A549 (cell line): ENCODE measurements around the gene VWA5B1. TPM values are rescaled to one million over a fixed set of nuclear protein-coding genes. Genes with fewer than 3 reads are reported as not detected.

Experiments
- ATAC-seq, 2 experiments: fragments of 200-7000 bp in 1 of 2; fragments of >200 bp in 1 of 2; cut with Nextera tagmentation in 1 of 2; cut with Tn5 transposase in 1 of 2; 3 replicates each; pipeline versions ENCODE4 v1.8.0 to v1.9.1; 2018 to 2020; ENCODE audit warnings: mild to moderate bottlenecking in 1 of 2, moderate library complexity in 1 of 2
- CTCF ChIA-PET: fragments of 300-600 bp; sonication (Branson Sonifier 250); formaldehyde crosslinking; extraction: SDS; loops from one replicate; lab custom pipeline; 2021; ENCODE audit warnings: antibody characterized with exemption, inconsistent platforms; lab: Yijun Ruan, JAX
- POLR2A ChIA-PET: fragments of 350-600 bp; formaldehyde crosslinking; extraction: SDS; loops from one replicate; lab custom pipeline; 2021; ENCODE audit warnings: antibody characterized with exemption, inconsistent platforms; lab: Yijun Ruan, JAX
- DNase-seq, 2 experiments: peaks; one replicate each; pipeline versions ENCODE4 v3.0.0 to v3.0.0-alpha.2; 2011 to 2016; ENCODE audit warnings: low read depth in 1 of 2, low spot score in 1 of 2
- FAIRE-seq: peaks from 2 replicates; lab custom pipeline; 2011; peaks lifted over from hg19 to GRCh38; lab: Jason Lieb, UNC
- H3K27ac ChIP-seq, 2 experiments: fragments of >200 bp; sonication (Bioruptor Twin); formaldehyde crosslinking; 3 replicates each; pipeline ENCODE4 v1.5.1; 2016 to 2017
- H3K4me1 ChIP-seq: fragments of >200 bp; sonication (Bioruptor Twin); formaldehyde crosslinking; 3 replicates; pipeline ENCODE4 v1.6.1; 2016
- H3K4me2 ChIP-seq: fragments of >200 bp; sonication (Bioruptor Twin); formaldehyde crosslinking; 3 replicates; pipeline ENCODE4 v1.6.1; 2016
- H3K4me3 ChIP-seq: fragments of >200 bp; sonication (Bioruptor Twin); formaldehyde crosslinking; 3 replicates; pipeline ENCODE4 v1.5.1; 2016
- H3K9me3 ChIP-seq: fragments of >200 bp; sonication (Bioruptor Twin); formaldehyde crosslinking; 3 replicates; pipeline ENCODE4 v1.6.1; 2016
- BHLHE40 ChIP-seq: IDR thresholded peaks from 2 replicates; pipeline ENCODE4 v1.6.1; 2012; ENCODE audit warnings: low read depth, low read length, inconsistent platforms
- CHD4 ChIP-seq: fragments of 200-600 bp; sonication (generic); IDR thresholded peaks from 2 replicates; pipeline ENCODE4 v1.6.1; 2016; ENCODE audit warnings: antibody characterized with exemption, mild to moderate bottlenecking, borderline replicate concordance
- E2F6 ChIP-seq: IDR thresholded peaks from 2 replicates; pipeline ENCODE4 v1.6.1; 2012; ENCODE audit warnings: low read depth, borderline replicate concordance
- EHF ChIP-seq: fragments of 250-450 bp; sonication (Bioruptor Pico); IDR thresholded peaks from 2 replicates; pipeline ENCODE4 v1.5.0; 2020; ENCODE audit warnings: mild to moderate bottlenecking
- FOSB ChIP-seq: fragments of 250-450 bp; sonication (Bioruptor Pico); IDR thresholded peaks from 2 replicates; pipeline ENCODE4 v1.5.0; 2020; ENCODE audit warnings: mild to moderate bottlenecking, moderate library complexity
- HEYL ChIP-seq: fragments of 250-450 bp; sonication (Bioruptor Pico); IDR thresholded peaks from 2 replicates; pipeline ENCODE4 v1.8.0; 2021; ENCODE audit warnings: mild to moderate bottlenecking, moderate library complexity
- HOXB13 ChIP-seq: fragments of 250-450 bp; sonication (Bioruptor Pico); IDR thresholded peaks from 2 replicates; pipeline ENCODE4 v1.5.0; 2020; ENCODE audit warnings: low read depth, mild to moderate bottlenecking, moderate library complexity
- JUNB ChIP-seq: fragments of >200 bp; sonication (Bioruptor Twin); formaldehyde crosslinking; IDR thresholded peaks from 2 replicates; pipeline ENCODE4 v1.6.1; 2016
- MAZ ChIP-seq: fragments of 150-350 bp; IDR thresholded peaks from 2 replicates; pipeline ENCODE4 v1.6.1; 2014; ENCODE audit warnings: antibody characterized with exemption, low read depth, low read length, borderline replicate concordance
- MYC ChIP-seq: IDR thresholded peaks from 2 replicates; pipeline ENCODE4 v1.6.1; 2012; ENCODE audit warnings: mild to moderate bottlenecking, inconsistent platforms, low read length, improper control_type of control experiment, borderline replicate concordance
- NPAS2 ChIP-seq: fragments of 250-450 bp; sonication (Bioruptor Pico); IDR thresholded peaks from 2 replicates; pipeline ENCODE4 v1.8.0; 2022; ENCODE audit warnings: mild to moderate bottlenecking, moderate library complexity, borderline replicate concordance
- NR3C1 ChIP-seq: fragments of >200 bp; sonication (Bioruptor Twin); formaldehyde crosslinking; IDR thresholded peaks from 3 replicates; pipeline ENCODE4 v1.6.1; 2017
- POLR2A ChIP-seq: IDR thresholded peaks from 2 replicates; pipeline ENCODE4 v1.6.1; 2012; ENCODE audit warnings: mild to moderate bottlenecking, low read length
- RARB ChIP-seq: fragments of 250-450 bp; sonication (Bioruptor Pico); IDR thresholded peaks from 2 replicates; pipeline ENCODE4 v1.8.0; 2021; ENCODE audit warnings: mild to moderate bottlenecking, moderate library complexity
- RCOR1 ChIP-seq: fragments of 150-350 bp; IDR thresholded peaks from 2 replicates; pipeline ENCODE4 v1.6.1; 2014; ENCODE audit warnings: antibody characterized with exemption, low read length, low read depth
- RFX5 ChIP-seq: fragments of 450-650 bp; IDR thresholded peaks from 2 replicates; pipeline ENCODE4 v1.7.1; 2014; ENCODE audit warnings: antibody characterized with exemption, mild to moderate bottlenecking, moderate library complexity
- SMC3 ChIP-seq: fragments of >200 bp; sonication (Bioruptor Twin); formaldehyde crosslinking; IDR thresholded peaks from 3 replicates; pipeline ENCODE4 v1.6.1; 2018; ENCODE audit warnings: inconsistent platforms
- ZNF302 ChIP-seq: fragments of 250-450 bp; sonication (Bioruptor Pico); IDR thresholded peaks from 2 replicates; pipeline ENCODE4 v1.9.0; 2021; ENCODE audit warnings: inconsistent platforms, mild to moderate bottlenecking, moderate library complexity
- ZSCAN20 ChIP-seq: fragments of 250-450 bp; sonication (Bioruptor Pico); IDR thresholded peaks from 2 replicates; pipeline ENCODE4 v1.8.0; 2022; ENCODE audit warnings: mild to moderate bottlenecking, moderate library complexity
- WGBS: methylation state at CpG from one replicate; pipeline ENCODE4 v1.1.6; 2017; ENCODE audit errors: missing lambda C conversion rate; 5-methylcytosine and 5-hydroxymethylcytosine counted together
- polyA plus RNA-seq, 4 experiments: library from polyadenylated mRNA; depleted of rRNA in 3 of 4; stranded (reverse); fragments of >200 nt; fragmentation: RNase III in 1 of 4; extraction: RNeasy Plus Mini Kit Qiagen cat#74134 plus additional on column Dnase treatment in 1 of 4; gene quantifications; 2 replicates in 3 of 4; 3 replicates in 1 of 4; pipeline ENCODE4 v1.2.3, GENCODE V29; 2011 to 2017
- TF ChIP-seq, protein P1 (sequence below): fragments of 150-350 bp; IDR thresholded peaks from 2 replicates; pipeline ENCODE4 v1.6.1; 2014; ENCODE audit warnings: low read depth, mild to moderate bottlenecking, low read length
- TF ChIP-seq, protein P2 (sequence below): fragments of >200 bp; sonication (Bioruptor Twin); formaldehyde crosslinking; IDR thresholded peaks from 2 replicates; pipeline ENCODE4 v1.6.1; 2016
- TF ChIP-seq, protein P3 (sequence below): fragments of 250-450 bp; sonication (Bioruptor Pico); IDR thresholded peaks from 2 replicates; pipeline ENCODE4 v1.5.0; 2020; ENCODE audit warnings: low read depth, mild to moderate bottlenecking, moderate library complexity

Gene VWA5B1
- polyA plus RNA-seq, 2 of the 4 experiments (the other 2 are of a cell fraction): not detected

DNA sequence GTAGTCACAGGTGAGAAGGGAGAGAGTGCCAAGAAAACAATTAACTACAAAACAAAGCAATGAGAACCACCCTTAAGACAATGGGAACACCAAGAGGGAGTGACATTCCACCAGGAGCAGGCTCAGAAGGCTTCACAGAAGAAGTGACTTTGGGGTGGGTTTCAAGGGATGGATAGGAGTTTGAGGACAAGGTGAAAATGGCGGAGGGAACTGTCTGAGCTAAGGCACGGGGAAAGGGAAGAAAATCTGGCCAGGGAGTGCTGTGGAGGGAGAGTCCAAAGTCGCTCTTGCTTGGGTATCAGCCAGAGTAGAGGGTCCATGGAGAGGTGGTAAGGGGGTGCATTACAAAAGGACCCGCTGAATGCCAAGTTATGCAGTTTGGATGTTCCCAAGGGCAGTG, 108.1 kb downstream of the VWA5B1 start:
- TF ChIP-seq, protein P1, sequence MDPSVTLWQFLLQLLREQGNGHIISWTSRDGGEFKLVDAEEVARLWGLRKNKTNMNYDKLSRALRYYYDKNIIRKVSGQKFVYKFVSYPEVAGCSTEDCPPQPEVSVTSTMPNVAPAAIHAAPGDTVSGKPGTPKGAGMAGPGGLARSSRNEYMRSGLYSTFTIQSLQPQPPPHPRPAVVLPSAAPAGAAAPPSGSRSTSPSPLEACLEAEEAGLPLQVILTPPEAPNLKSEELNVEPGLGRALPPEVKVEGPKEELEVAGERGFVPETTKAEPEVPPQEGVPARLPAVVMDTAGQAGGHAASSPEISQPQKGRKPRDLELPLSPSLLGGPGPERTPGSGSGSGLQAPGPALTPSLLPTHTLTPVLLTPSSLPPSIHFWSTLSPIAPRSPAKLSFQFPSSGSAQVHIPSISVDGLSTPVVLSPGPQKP: no peak
- no peak for TF ChIP-seq HOXB13 (CRISPR knock-in tag)
- no peak for TF ChIP-seq ZSCAN20 (CRISPR knock-in tag)
- TF ChIP-seq, protein P2, sequence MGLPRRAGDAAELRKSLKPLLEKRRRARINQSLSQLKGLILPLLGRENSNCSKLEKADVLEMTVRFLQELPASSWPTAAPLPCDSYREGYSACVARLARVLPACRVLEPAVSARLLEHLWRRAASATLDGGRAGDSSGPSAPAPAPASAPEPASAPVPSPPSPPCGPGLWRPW: no peak
- no peak for TF ChIP-seq CHD4
- TF ChIP-seq MAZ: no peak
- no peak for TF ChIP-seq HEYL (CRISPR knock-in tag)
- TF ChIP-seq MYC: no peak
- TF ChIP-seq RFX5: no peak
- TF ChIP-seq SMC3: no peak
- TF ChIP-seq POLR2A: no peak
- no peak for TF ChIP-seq NPAS2 (CRISPR knock-in tag)
- TF ChIP-seq RARB (CRISPR knock-in tag): no peak
- TF ChIP-seq FOSB (CRISPR knock-in tag): no peak
- TF ChIP-seq E2F6: no peak
- TF ChIP-seq JUNB: no peak
- 47% methylated on average over 4 of the region's 4 CpGs for WGBS
- POLR2A ChIA-PET: no interaction called here

GRCh38 chr1:20399196-20399595, 108.5 kb downstream of the VWA5B1 start:
- TF ChIP-seq, protein P3, sequence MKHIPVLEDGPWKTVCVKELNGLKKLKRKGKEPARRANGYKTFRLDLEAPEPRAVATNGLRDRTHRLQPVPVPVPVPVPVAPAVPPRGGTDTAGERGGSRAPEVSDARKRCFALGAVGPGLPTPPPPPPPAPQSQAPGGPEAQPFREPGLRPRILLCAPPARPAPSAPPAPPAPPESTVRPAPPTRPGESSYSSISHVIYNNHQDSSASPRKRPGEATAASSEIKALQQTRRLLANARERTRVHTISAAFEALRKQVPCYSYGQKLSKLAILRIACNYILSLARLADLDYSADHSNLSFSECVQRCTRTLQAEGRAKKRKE (CRISPR knock-in tag): no peak
- no peak for TF ChIP-seq NR3C1
- no peak for TF ChIP-seq NPAS2 (CRISPR knock-in tag)
- no peak for TF ChIP-seq ZNF302 (CRISPR knock-in tag)
- TF ChIP-seq E2F6: no peak
- TF ChIP-seq HOXB13 (CRISPR knock-in tag): no peak
- no peak for TF ChIP-seq POLR2A
- no peak for TF ChIP-seq SMC3
- TF ChIP-seq RFX5: no peak
- no peak for TF ChIP-seq RCOR1
- TF ChIP-seq MAZ: no peak
- TF ChIP-seq RARB (CRISPR knock-in tag): no peak
- TF ChIP-seq, protein P1: no peak
- TF ChIP-seq EHF (CRISPR knock-in tag): no peak
- no peak for TF ChIP-seq BHLHE40
- TF ChIP-seq, all 56 proteins: peak for 0
- ATAC-seq: no peak
- 57% methylated on average over 7 of the region's 7 CpGs for WGBS
- ChIA-PET CTCF (interaction anchor here (1.6 kb wide), 1 partner anchor 11 kb away, joined by 4 read pairs; no protein-coding TSS in a partner anchor), POLR2A (no interaction called here)
- no peak for DNase-seq
- FAIRE-seq: no peak
- no peak overlapping the region for H3K4me3 ChIP-seq
- H3K9me3 ChIP-seq: peaks cover 13% of the 10 kb centered on the region; the same call in 2 of the 3 replicates
- H3K4me1 ChIP-seq: no peaks in the 10 kb centered on the region
- H3K4me2 ChIP-seq: no peak overlapping the region
- no peak overlapping the region for H3K27ac ChIP-seq

More for the DNA sequence above, 108.1 kb downstream of the VWA5B1 start:
- no peak for DNase-seq
- Histone ChIP-seq H3K4me3 (no peak overlapping the region), H3K4me1 (no peaks in the 10 kb centered on the region), H3K27ac (no peak overlapping the region), H3K4me2 (no peak overlapping the region), H3K9me3 (peaks cover 17% of the 10 kb centered on the region; the same call in 2 of the 3 replicates)
- CTCF ChIA-PET: interaction anchor here (1.6 kb wide), 1 partner anchor 11 kb away, joined by 4 read pairs; no protein-coding TSS in a partner anchor
- no peak for FAIRE-seq
- no peak for ATAC-seq
